WI38 (cell line): Measurements from ENCODE around the gene FAM78B.

Experiments used
- H3K4me3 ChIP-seq: 2 replicates; pipeline ENCODE4 v1.5.1; 2011; ENCODE audit warnings: low read depth, mild to moderate bottlenecking, control low read depth, low read length
- CTCF ChIP-seq: IDR thresholded peaks from 2 replicates; pipeline ENCODE4 v1.5.1; 2012; ENCODE audit warnings: low read depth, mild to moderate bottlenecking, control low read depth, low read length

Gene FAM78B

GRCh38 chr1:166174108-166174507 lies 7.3 kb upstream of the FAM78B start:
- no peak overlapping the region for H3K4me3 ChIP-seq
- TF ChIP-seq CTCF, result no peak

- no peak for TF ChIP-seq CTCF
- no peak overlapping the region for H3K4me3 ChIP-seq
Observed at GRCh38 chr1:166172106-166172505, 5.3 kb upstream of the FAM78B start.

GRCh38 chr1:166170726-166171125 lies 3.9 kb upstream of the FAM78B start:
- H3K4me3 ChIP-seq, result no peak overlapping the region
- TF ChIP-seq CTCF, result no peak

GRCh38 chr1:166170075-166170474 lies 3.3 kb upstream of the FAM78B start:
- H3K4me3 ChIP-seq, result no peak overlapping the region
- TF ChIP-seq CTCF, result no peak

- H3K4me3 ChIP-seq, result no peak overlapping the region
- no peak for TF ChIP-seq CTCF
Observed at GRCh38 chr1:166169182-166169581, 2.4 kb upstream of the FAM78B start.

GRCh38 chr1:166167572-166167925 lies 748 bp upstream of the FAM78B start:
- TF ChIP-seq CTCF, result no peak
- no peak overlapping the region for H3K4me3 ChIP-seq

- H3K4me3 ChIP-seq, result no peak overlapping the region; the same call in 1 of the 2 replicates
- TF ChIP-seq CTCF, result no peak
Observed at GRCh38 chr1:166166329-166166697, 488 bp downstream of the FAM78B start.
